Esophagus muscularis mucosa (tissue), 4 donors: ENCODE measurements around the gene TEX50. TPM values are rescaled to one million over a fixed set of nuclear protein-coding genes. Genes with fewer than 3 reads are reported as not detected.

Experiments
- DNase-seq: peaks from one replicate; pipeline ENCODE4 v3.0.0-alpha.2; 2017; ENCODE audit errors: extremely low spot score
- H3K27ac ChIP-seq, 4 donors: fragments of 200-600 bp; sonication (generic); replicated peaks in 1 of 4; 1 replicate in 3 of 4; 2 replicates in 1 of 4; pipeline ENCODE4 v1.5.1; 2016 to 2019; ENCODE audit warnings: mild to moderate bottlenecking in 1 of 4
- H3K27me3 ChIP-seq, 4 donors: fragments of 200-600 bp; sonication (generic); one replicate each; pipeline versions ENCODE4 v1.5.1 to v1.6.0; 2016 to 2019
- H3K36me3 ChIP-seq, 4 donors: fragments of 200-600 bp; sonication (generic); one replicate each; pipeline ENCODE4 v1.5.1; 2016 to 2019
- H3K4me1 ChIP-seq, 4 donors: fragments of 200-600 bp; sonication (generic); one replicate each; pipeline ENCODE4 v1.5.1; 2016 to 2019
- H3K4me3 ChIP-seq, 4 donors: fragments of 200-600 bp; sonication (generic); 1 replicate in 2 of 4; 2 replicates in 2 of 4; pipeline ENCODE4 v1.5.1; 2016 to 2019; ENCODE audit warnings: mild to moderate bottlenecking in 4 of 4, moderate library complexity in 1 of 4
- H3K9me3 ChIP-seq, 4 donors: fragments of 200-600 bp; sonication (generic); 1 replicate in 3 of 4; 2 replicates in 1 of 4; pipeline ENCODE4 v1.5.1; 2016 to 2019
- CTCF ChIP-seq, 3 experiments: fragments of 200-600 bp in 2 of 3; fragments of 450-650 bp in 1 of 3; sonication (generic) in 2 of 3; IDR thresholded peaks; one replicate each; pipeline ENCODE4 v1.5.1; 2017 to 2019; ENCODE audit warnings: antibody characterized with exemption in 3 of 3, mild to moderate bottlenecking in 2 of 3, moderate library complexity in 1 of 3
- EP300 ChIP-seq: sonication (generic); formaldehyde crosslinking; IDR thresholded peaks from one replicate; pipeline ENCODE4 v1.6.1; 2017; ENCODE audit warnings: antibody characterized with exemption
- POLR2A ChIP-seq: fragments of 450-650 bp; IDR thresholded peaks from one replicate; pipeline ENCODE4 v1.6.1; 2017; ENCODE audit warnings: antibody characterized with exemption, moderate library complexity, mild to moderate bottlenecking, low read depth
- POLR2AphosphoS5 ChIP-seq, 2 donors: sonication (generic); formaldehyde crosslinking; IDR thresholded peaks; one replicate each; pipeline ENCODE4 v1.6.1; 2017; ENCODE audit warnings: antibody characterized with exemption in 2 of 2
- WGBS: methylation state at CpG from one replicate; pipeline ENCODE4 v1.1.5; 2018; 5-methylcytosine and 5-hydroxymethylcytosine counted together
- intact Hi-C: fragments of 100-400 bp; cut with DNase I; formaldehyde crosslinking; loops from one replicate; pipeline ENCODE4 v1.15.1; 2023
- total RNA-seq, 4 donors: library from RNA; depleted of rRNA; stranded (reverse); fragments of >200 nt; gene quantifications; one replicate each; pipeline versions ENCODE4 v1.1.0 to v1.2.1, GENCODE V29; 2016

TEX50 gene
- total RNA-seq, 4 donors from 2014 or later = not detected

- Histone ChIP-seq H3K36me3 (no peaks in the 10 kb centered on the region), H3K27ac (no peak overlapping the region), H3K4me1 (no peaks in the 10 kb centered on the region), H3K9me3 (peaks cover 0 to 4% (median 0%) of the 10 kb centered on the region in 4 donors), H3K27me3 (no peaks in the 10 kb centered on the region), H3K4me3 (no peak overlapping the region)
- no peak for DNase-seq
- TF ChIP-seq CTCF (IDR thresholded peaks at IDR 0.05) = no peak
- TF ChIP-seq EP300 = no peak
- TF ChIP-seq POLR2AphosphoS5 (IDR thresholded peaks at IDR 0.05) = no peak
- no peak for TF ChIP-seq POLR2A
- intact Hi-C loops = no loop called here
These were observed 13.9 kb downstream of the TEX50 start for GRCh38 chr1:173648880-173649605.

DNA sequence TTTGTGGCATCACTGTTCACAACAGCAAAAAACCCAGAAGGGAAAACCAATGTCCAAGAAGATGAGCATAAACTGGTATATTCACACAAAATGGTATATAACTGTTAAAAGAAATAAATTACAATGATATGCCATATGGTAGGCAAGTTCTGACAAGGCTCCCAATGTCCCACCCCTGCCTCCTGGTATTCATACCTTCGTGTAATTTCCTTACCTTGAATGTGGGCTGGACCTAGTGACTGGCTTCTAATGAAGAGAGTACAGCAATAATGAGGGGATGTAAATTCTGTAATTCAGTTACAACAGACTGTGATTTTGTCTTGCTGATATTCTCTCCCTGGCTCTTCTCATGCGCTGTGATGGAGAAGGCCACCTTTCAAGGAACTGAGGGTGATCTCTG, 25.2 kb downstream of the TEX50 start:
- Histone ChIP-seq H3K27me3 (no peaks in the 10 kb centered on the region), H3K4me3 (no peak overlapping the region), H3K36me3 (no peaks in the 10 kb centered on the region), H3K4me1 (no peaks in the 10 kb centered on the region), H3K27ac (no peak overlapping the region), H3K9me3 (peaks cover 0 to 8% (median 6%) of the 10 kb centered on the region in 4 donors)
- WGBS = 81% methylated on average over 2 of the region's 2 CpGs
- intact Hi-C loops = no loop called here
- TF ChIP-seq CTCF (IDR thresholded peaks at IDR 0.05) = no peak
- no peak for TF ChIP-seq POLR2A
- TF ChIP-seq EP300 = no peak
- no peak for TF ChIP-seq POLR2AphosphoS5 (IDR thresholded peaks at IDR 0.05)
- no peak for DNase-seq

DNA sequence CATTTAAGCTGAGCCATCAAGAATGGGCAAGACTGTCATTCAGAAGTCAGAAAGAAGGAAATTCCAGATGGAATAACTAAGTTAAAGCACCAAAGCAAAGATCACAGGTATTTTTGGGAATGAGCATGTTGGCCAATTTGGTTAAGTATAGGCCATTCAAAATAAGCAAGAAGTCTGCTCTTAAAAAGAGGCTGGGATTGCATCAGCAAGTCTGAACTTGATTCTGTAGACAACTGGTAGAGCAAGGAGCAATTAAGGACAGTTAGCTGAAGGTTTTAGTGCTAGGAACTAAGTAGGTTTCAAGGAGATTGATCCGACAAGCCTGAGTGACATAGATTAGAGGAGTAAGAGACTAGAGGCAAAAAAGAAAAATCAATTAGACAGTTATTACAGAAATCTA, 26.1 kb downstream of the TEX50 start:
- WGBS = 97% methylated on average over 1 of the region's 1 CpG
- TF ChIP-seq POLR2AphosphoS5 (IDR thresholded peaks at IDR 0.05) = no peak
- no peak for TF ChIP-seq CTCF (IDR thresholded peaks at IDR 0.05)
- TF ChIP-seq EP300 = no peak
- TF ChIP-seq POLR2A = no peak
- Histone ChIP-seq H3K9me3 (no peaks in the 10 kb centered on the region), H3K4me1 (no peaks in the 10 kb centered on the region), H3K36me3 (no peaks in the 10 kb centered on the region), H3K27ac (no peak overlapping the region), H3K4me3 (no peak overlapping the region), H3K27me3 (no peaks in the 10 kb centered on the region)
- no peak for DNase-seq
- intact Hi-C loops = no loop called here

DNA sequence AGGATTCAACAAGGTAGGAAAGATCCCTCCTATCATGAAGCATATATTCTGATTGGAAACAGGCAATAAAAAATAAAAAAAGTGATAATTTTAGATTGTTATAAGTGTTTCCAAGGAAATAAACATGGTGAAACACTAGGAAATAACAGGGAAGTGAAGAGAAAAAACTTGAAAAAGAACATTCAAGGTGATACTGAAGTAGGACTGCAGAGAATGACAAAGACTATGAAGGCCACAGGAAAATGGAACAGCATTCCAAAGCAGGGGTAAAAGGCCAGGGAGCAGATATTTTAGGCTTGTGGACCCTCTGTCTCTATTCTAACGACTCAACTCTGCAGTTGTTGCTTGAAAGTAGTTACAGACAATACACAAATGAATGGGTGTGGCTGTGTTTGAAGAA, 26.6 kb downstream of the TEX50 start:
- DNase-seq = no peak
- no peaks in the 10 kb centered on the region for H3K9me3 ChIP-seq
- H3K27me3 ChIP-seq = no peaks in the 10 kb centered on the region
- H3K4me1 ChIP-seq = no peaks in the 10 kb centered on the region
- no peaks in the 10 kb centered on the region for H3K36me3 ChIP-seq
- no peak overlapping the region for H3K27ac ChIP-seq
- 26% methylated on average over 1 of the region's 1 CpG for WGBS
- no peak for TF ChIP-seq POLR2A
- TF ChIP-seq POLR2AphosphoS5 (IDR thresholded peaks at IDR 0.05) = no peak
- no peak for TF ChIP-seq CTCF (IDR thresholded peaks at IDR 0.05)
- TF ChIP-seq EP300 = no peak
- H3K4me3 ChIP-seq = no peak overlapping the region
- intact Hi-C loops = no loop called here

GRCh38 chr1:173663159-173663558, 28.0 kb downstream of the TEX50 start:
- WGBS = 87% methylated on average over 3 of the region's 3 CpGs
- TF ChIP-seq POLR2AphosphoS5 (IDR thresholded peaks at IDR 0.05) (no peak), CTCF (IDR thresholded peaks at IDR 0.05) (no peak), EP300 (no peak), POLR2A (no peak)
- no peaks in the 10 kb centered on the region for H3K27me3 ChIP-seq
- H3K36me3 ChIP-seq = no peaks in the 10 kb centered on the region
- no peak overlapping the region for H3K4me3 ChIP-seq
- DNase-seq = no peak
- H3K27ac ChIP-seq = no peak overlapping the region
- intact Hi-C loops = no loop called here
- no peaks in the 10 kb centered on the region for H3K4me1 ChIP-seq
- H3K9me3 ChIP-seq = no peaks in the 10 kb centered on the region
